Kidney (tissue), 14 donors: ENCODE results near the gene KCNQ5. TPM values are rescaled to one million over a fixed set of nuclear protein-coding genes. Genes with fewer than 3 reads are reported as not detected.

Experiments
- DNase-seq, 5 donors: peaks; one replicate each; pipeline ENCODE4 v3.0.0-alpha.2; 2013 to 2020
- FAIRE-seq: peaks from 2 replicates; lab custom pipeline; 2012; peaks lifted over from hg19 to GRCh38; lab: Jason Lieb, UNC
- H3K27ac ChIP-seq, 2 donors: one replicate each; pipeline ENCODE4 v1.7.0; 2013; ENCODE audit warnings: low read depth in 2 of 2, low read length in 2 of 2, inconsistent platforms in 1 of 2
- H3K27me3 ChIP-seq: one replicate; pipeline ENCODE4 v1.7.1; 2013; ENCODE audit warnings: low read length, inconsistent platforms; ENCODE audit not compliant: control insufficient read depth, insufficient read depth
- H3K36me3 ChIP-seq, 3 donors: one replicate each; pipeline versions ENCODE4 v1.7.0 to v1.7.1; 2013; ENCODE audit warnings: low read length in 3 of 3, control low read depth in 1 of 3, inconsistent platforms in 1 of 3; ENCODE audit not compliant: insufficient read depth in 3 of 3, control insufficient read depth in 2 of 3
- H3K4me1 ChIP-seq, 3 donors: one replicate each; pipeline versions ENCODE4 v1.7.0 to v1.7.1; 2013; ENCODE audit warnings: low read length in 3 of 3, inconsistent platforms in 1 of 3, low read depth in 1 of 3; ENCODE audit not compliant: control insufficient read depth in 2 of 3, insufficient read depth in 2 of 3
- H3K4me3 ChIP-seq, 3 donors: one replicate each; pipeline versions ENCODE4 v1.7.0 to v1.8.1; 2013; ENCODE audit warnings: low read length in 3 of 3, control low read depth in 1 of 3, inconsistent platforms in 1 of 3
- H3K9ac ChIP-seq, 3 donors: one replicate each; pipeline versions ENCODE4 v1.7.0 to v1.7.1; 2013; ENCODE audit warnings: low read length in 3 of 3, control low read depth in 1 of 3, inconsistent platforms in 1 of 3
- H3K9me3 ChIP-seq, 3 donors: one replicate each; pipeline versions ENCODE4 v1.7.0 to v1.7.1; 2013; ENCODE audit warnings: low read length in 3 of 3, control low read depth in 1 of 3, inconsistent platforms in 1 of 3; ENCODE audit not compliant: control insufficient read depth in 2 of 3, insufficient read depth in 1 of 3
- CTCF ChIP-seq: IDR thresholded peaks from 3 replicates; pipeline ENCODE4 v1.5.1; 2012; ENCODE audit warnings: mild to moderate bottlenecking, moderate library complexity, borderline replicate concordance; ENCODE audit not compliant: insufficient read depth; ENCODE audit errors: extremely low read depth
- intact Hi-C: fragments of 100-400 bp; cut with DNase I; formaldehyde crosslinking; loops from one replicate; pipeline ENCODE4 v1.11.1; 2022
- polyA plus RNA-seq: library from polyadenylated mRNA; stranded (reverse); fragments of 350-450 nt; fragmentation: Illumina TruSeq; extraction: RNeasy Lipid Tissue Mini Kit (QIAGEN cat#74804); gene quantifications from one replicate; pipeline ENCODE4 v1.2.3, GENCODE V29; 2014; ENCODE audit warnings: low read depth, low replicate concordance; ENCODE audit not compliant: insufficient read depth
- total RNA-seq: library from RNA; stranded (reverse); fragmentation: NEBNext Ultra II Directional; extraction: Animal tissue kit (Norgen Biotek cat#: 25700); gene quantifications from one replicate; pipeline ENCODE4 v1.2.1, GENCODE V29; 2021
- donor health status: control.
- donor health status: control.
- donor health status: control.
- donor health status: control.
- donor health status: control.
- donor health status: DM: yes; HTN: yes; CAD: no.
- donor health status: Normal renal cell carcinoma (clear cell type).

The KCNQ5 gene
- total and polyA plus RNA-seq, 2 donors from 2014 or later, result 0.50 TPM; not detected in 1

DNA sequence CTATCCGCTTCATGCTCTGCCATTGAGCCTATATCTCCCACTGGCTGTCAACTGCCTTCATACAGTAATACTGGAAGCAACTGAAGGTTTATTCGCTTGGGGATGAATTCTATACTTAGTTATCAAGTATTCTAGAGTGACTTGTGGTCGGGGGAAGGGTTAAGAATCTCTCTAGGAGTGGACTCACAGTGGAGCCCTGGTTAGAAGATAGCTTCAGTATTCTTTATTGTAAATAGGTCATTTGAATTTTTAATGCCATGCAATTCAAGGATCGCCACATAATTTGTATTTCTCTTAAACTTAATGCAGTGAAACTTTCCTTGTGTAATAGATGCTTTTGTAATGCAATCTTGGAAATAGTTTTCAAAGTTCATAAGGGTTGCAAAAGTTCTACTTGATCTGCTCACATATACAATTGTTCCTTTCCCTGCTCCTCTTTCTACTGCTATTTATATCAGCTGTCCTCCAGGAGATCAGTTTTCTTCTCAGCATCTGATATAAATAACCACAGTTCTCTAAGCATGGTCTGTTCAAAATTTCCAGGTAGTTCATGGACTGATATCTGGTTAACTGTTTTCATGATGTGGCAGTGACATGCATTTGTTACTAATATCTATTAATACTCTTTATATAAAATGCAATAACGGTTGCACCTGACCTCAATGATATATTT lies 120.3 kb downstream of the KCNQ5 start:
- Histone ChIP-seq H3K4me1 (no peaks in the 10 kb centered on the region), H3K9me3 (no peaks in the 10 kb centered on the region), H3K4me3 (no peak overlapping the region), H3K36me3 (no peaks in the 10 kb centered on the region), H3K9ac (no peak overlapping the region), H3K27me3 (no peaks in the 10 kb centered on the region), H3K27ac (no peak overlapping the region)
- FAIRE-seq (no peak), DNase-seq (no peak)
- intact Hi-C loops, result no loop called here
- no peak for TF ChIP-seq CTCF

- Histone ChIP-seq H3K9ac (no peak overlapping the region), H3K27ac (no peak overlapping the region), H3K4me3 (no peak overlapping the region), H3K36me3 (no peaks in the 10 kb centered on the region), H3K27me3 (no peaks in the 10 kb centered on the region), H3K4me1 (no peaks in the 10 kb centered on the region), H3K9me3 (no peaks in the 10 kb centered on the region)
- DNase-seq, result no peak
- no peak for FAIRE-seq
- intact Hi-C loops, result no loop called here
- no peak for TF ChIP-seq CTCF
Observed at GRCh38 chr6:72746276-72746675, 124.4 kb downstream of the KCNQ5 start.

GRCh38 chr6:72748759-72749158 lies 126.9 kb downstream of the KCNQ5 start:
- Histone ChIP-seq H3K9me3 (no peaks in the 10 kb centered on the region), H3K27ac (no peak overlapping the region), H3K36me3 (no peaks in the 10 kb centered on the region), H3K9ac (no peak overlapping the region), H3K27me3 (no peaks in the 10 kb centered on the region), H3K4me3 (no peak overlapping the region), H3K4me1 (no peaks in the 10 kb centered on the region)
- TF ChIP-seq CTCF, result no peak
- intact Hi-C loops, result no loop called here
- FAIRE-seq (no peak), DNase-seq (no peak)

- TF ChIP-seq CTCF, result no peak
- Histone ChIP-seq H3K27ac (no peak overlapping the region), H3K4me1 (no peaks in the 10 kb centered on the region), H3K27me3 (no peaks in the 10 kb centered on the region), H3K4me3 (no peak overlapping the region), H3K36me3 (no peaks in the 10 kb centered on the region), H3K9ac (no peak overlapping the region), H3K9me3 (no peaks in the 10 kb centered on the region)
- no peak for DNase-seq
- FAIRE-seq, result no peak
- intact Hi-C loops, result no loop called here
Observed at GRCh38 chr6:72755752-72756151, 133.9 kb downstream of the KCNQ5 start.
